ENCODE data around the gene SAMD4B. TPM values are rescaled to one million over a fixed set of nuclear protein-coding genes. Genes with fewer than 3 reads are reported as not detected.

SAMD4B gene
- total RNA-seq, 8 experiments from 2014 or later, result 24.1 to 124 (median 64.9) TPM

- no peak for ATAC-seq (replicated peaks in 6 of 8)
These were observed 71.8 kb downstream of the SAMD4B start for GRCh38 chr19:39413911-39414608.

DNA sequence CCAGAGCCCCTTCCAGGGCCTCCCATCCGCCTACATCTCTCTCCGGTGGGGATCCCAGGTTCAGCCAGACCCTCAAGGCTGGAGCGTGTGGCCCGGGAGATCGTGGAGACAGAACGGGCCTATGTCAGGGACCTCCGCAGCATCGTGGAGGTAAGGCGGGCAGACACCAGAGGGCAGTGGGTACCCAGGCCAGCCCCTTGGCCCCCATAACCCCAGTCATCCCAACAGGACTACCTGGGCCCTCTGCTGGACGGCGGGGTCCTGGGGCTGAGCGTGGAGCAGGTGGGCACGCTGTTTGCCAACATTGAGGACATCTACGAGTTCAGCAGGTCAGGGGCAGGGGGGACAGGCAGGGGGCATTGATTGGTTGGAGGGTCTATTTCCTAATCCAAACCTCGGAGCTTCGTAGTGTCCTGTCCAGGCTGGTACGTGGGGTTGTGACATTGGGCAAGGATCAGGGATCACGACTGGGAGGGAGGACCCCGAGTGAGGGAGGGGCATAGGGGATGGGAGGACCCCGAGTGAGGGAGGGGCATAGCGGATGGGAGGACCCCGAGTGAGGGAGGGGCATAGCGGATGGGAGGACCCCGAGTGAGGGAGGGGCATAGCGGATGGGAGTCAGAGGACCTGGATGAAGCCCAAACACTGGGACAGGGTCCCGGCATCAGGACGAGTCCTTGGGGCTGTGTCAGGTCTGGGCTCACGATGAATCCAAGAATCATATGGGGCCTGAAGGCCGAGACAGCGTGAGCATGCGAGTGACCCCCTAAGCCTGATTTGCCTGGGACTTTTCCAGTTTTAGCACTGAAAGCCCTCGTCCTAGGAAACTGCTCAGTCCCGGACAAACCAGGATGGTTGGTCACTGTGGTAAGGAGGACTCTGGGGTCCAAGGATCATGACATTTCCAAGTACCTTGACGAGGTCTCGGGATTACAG lies 73.2 kb downstream of the SAMD4B start:
- Histone ChIP-seq H3K4me1 (replicated peaks in 1 of 2) (peaks cover 12 to 21% of the 10 kb centered on the region in 2 donors), H3K27ac (no peak overlapping the region), H3K4me3 (no peak overlapping the region)
- ATAC-seq (replicated peaks in 6 of 8), result no peak
- WGBS, 10 experiments, result 50 to 100% (median 83%) methylated on average over 2 to 11 of the region's 35 CpGs; no CpG with 5 or more reads in 4 of the 10 experiments
- in situ Hi-C loops (cut with MboI; ENCODE audit: low pct_unique_long_range_greater_than_20kb in 2 of 9, low sequenced_read_pairs in 9 of 9, unreplicated experiment in 9 of 9), result no loop called here

More at GRCh38 chr19:39413911-39414608, 71.8 kb downstream of the SAMD4B start:
- in situ Hi-C loops (cut with MboI; ENCODE audit: low pct_unique_long_range_greater_than_20kb in 2 of 9, low sequenced_read_pairs in 9 of 9, unreplicated experiment in 9 of 9), result no loop called here
- Histone ChIP-seq H3K4me3 (peak overlapping the region; percentile 73 to 93 (median 78)), H3K27ac (peak overlapping the region; percentile 84 to 89), H3K4me1 (replicated peaks in 1 of 2) (peaks cover 12 to 22% of the 10 kb centered on the region in 2 donors)
- 0 to 100% (median 58%) methylated on average over 1 to 10 of the region's 18 CpGs; no CpG with 5 or more reads in 2 of the 10 experiments for WGBS, 10 experiments

- Histone ChIP-seq H3K4me3 (no peak overlapping the region), H3K4me1 (replicated peaks in 1 of 2) (peaks cover 10 to 12% of the 10 kb centered on the region in 2 donors), H3K27ac (no peak overlapping the region)
- WGBS, 10 experiments, result 67 to 100% (median 70%) methylated on average over 1 to 3 of the region's 27 CpGs; no CpG with 5 or more reads in 6 of the 10 experiments
- in situ Hi-C loops (cut with MboI; ENCODE audit: low pct_unique_long_range_greater_than_20kb in 2 of 9, low sequenced_read_pairs in 9 of 9, unreplicated experiment in 9 of 9), result no loop called here
- ATAC-seq (replicated peaks in 6 of 8), result no peak
These were observed 74.2 kb downstream of the SAMD4B start for GRCh38 chr19:39416152-39417120.

GRCh38 chr19:39417463-39418181 lies 75.4 kb downstream of the SAMD4B start:
- 89 to 100% (median 92%) methylated on average over 1 to 10 of the region's 30 CpGs; no CpG with 5 or more reads in 5 of the 10 experiments for WGBS, 10 experiments
- in situ Hi-C loops (cut with MboI; ENCODE audit: low pct_unique_long_range_greater_than_20kb in 2 of 9, low sequenced_read_pairs in 9 of 9, unreplicated experiment in 9 of 9), result no loop called here
- peaks cover 8 to 12% of the 10 kb centered on the region in 2 donors for H3K4me1 ChIP-seq (replicated peaks in 1 of 2)
- H3K27ac ChIP-seq, result no peak overlapping the region
- no peak overlapping the region for H3K4me3 ChIP-seq
- ATAC-seq (replicated peaks in 6 of 8), result no peak

- Histone ChIP-seq H3K4me3 (no peak overlapping the region), H3K27ac (no peak overlapping the region), H3K4me1 (replicated peaks in 1 of 2) (peaks cover 8 to 12% of the 10 kb centered on the region in 2 donors)
- ATAC-seq (replicated peaks in 6 of 8), result no peak
- WGBS, 10 experiments, result 67 to 100% (median 96%) methylated on average over 1 to 9 of the region's 9 CpGs; no CpG with 5 or more reads in 4 of the 10 experiments
- in situ Hi-C loops (cut with MboI; ENCODE audit: low pct_unique_long_range_greater_than_20kb in 2 of 9, low sequenced_read_pairs in 9 of 9, unreplicated experiment in 9 of 9), result no loop called here
These were observed 76.8 kb downstream of the SAMD4B start for GRCh38 chr19:39419003-39419402.

- 92 to 100% methylated on average over 2 of the region's 15 CpGs; no CpG with 5 or more reads in 8 of the 10 experiments for WGBS, 10 experiments
- Histone ChIP-seq H3K4me3 (no peak overlapping the region), H3K4me1 (replicated peaks in 1 of 2) (no peaks in the 10 kb centered on the region), H3K27ac (no peak overlapping the region)
- in situ Hi-C loops (cut with MboI; ENCODE audit: low pct_unique_long_range_greater_than_20kb in 2 of 9, low sequenced_read_pairs in 9 of 9, unreplicated experiment in 9 of 9), result no loop called here
- ATAC-seq (replicated peaks in 6 of 8), result no peak
These were observed 78.5 kb downstream of the SAMD4B start for GRCh38 chr19:39420769-39421168.

DNA sequence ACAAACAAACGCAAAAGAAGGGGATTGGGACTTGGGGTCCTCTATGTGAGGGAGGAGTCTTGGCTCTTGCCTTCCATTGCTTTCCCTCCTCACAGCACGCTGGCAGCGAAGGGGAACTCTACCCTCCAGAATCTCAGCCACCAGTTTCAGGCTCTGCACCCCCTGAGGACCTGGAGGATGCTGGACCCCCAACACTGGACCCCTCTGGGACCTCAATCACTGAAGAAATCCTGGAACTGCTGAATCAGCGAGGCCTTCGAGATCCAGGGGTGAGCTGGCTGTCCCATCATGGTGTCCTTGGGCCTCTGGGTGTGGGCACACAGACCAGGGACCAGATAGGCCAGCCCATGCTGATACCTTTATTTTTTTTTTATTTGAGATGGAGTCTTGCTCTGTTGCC lies 79.8 kb downstream of the SAMD4B start:
- ATAC-seq (replicated peaks in 6 of 8), result no peak
- peaks cover 6 to 7% of the 10 kb centered on the region in 2 donors for H3K4me1 ChIP-seq (replicated peaks in 1 of 2)
- 95% methylated on average over 4 of the region's 5 CpGs; no CpG with 5 or more reads in 9 of the 10 experiments for WGBS, 10 experiments
- in situ Hi-C loops (cut with MboI; ENCODE audit: low pct_unique_long_range_greater_than_20kb in 2 of 9, low sequenced_read_pairs in 9 of 9, unreplicated experiment in 9 of 9), result no loop called here
- no peak overlapping the region for H3K27ac ChIP-seq
- no peak overlapping the region for H3K4me3 ChIP-seq

GRCh38 chr19:39423258-39424086 lies 81.3 kb downstream of the SAMD4B start:
- ATAC-seq (replicated peaks in 6 of 8), result peak in 2 of 8 experiments; percentile 7 to 15

DNA sequence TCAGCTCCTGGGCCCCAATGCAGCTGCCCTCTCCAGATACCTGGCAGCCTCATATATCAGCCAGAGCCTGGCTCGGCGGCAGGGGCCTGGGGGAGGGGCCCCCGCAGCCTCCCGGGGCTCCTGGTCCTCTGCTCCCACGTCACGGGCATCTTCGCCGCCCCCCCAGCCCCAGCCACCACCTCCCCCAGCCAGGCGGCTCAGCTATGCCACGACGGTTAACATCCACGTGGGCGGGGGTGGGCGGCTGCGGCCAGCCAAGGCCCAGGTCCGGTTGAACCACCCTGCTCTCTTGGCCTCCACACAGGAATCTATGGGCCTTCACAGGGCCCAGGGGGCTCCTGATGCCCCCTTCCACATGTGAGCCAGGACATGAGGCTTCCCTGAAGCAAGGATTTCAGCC lies 82.7 kb downstream of the SAMD4B start:
- no peak for ATAC-seq (replicated peaks in 6 of 8)
- in situ Hi-C loops (cut with MboI; ENCODE audit: low pct_unique_long_range_greater_than_20kb in 2 of 9, low sequenced_read_pairs in 9 of 9, unreplicated experiment in 9 of 9), result no loop called here
- no CpG with 5 or more reads among the region's 16 CpGs for WGBS, 10 experiments

More at GRCh38 chr19:39423258-39424086, 81.3 kb downstream of the SAMD4B start:
- in situ Hi-C loops (cut with MboI; ENCODE audit: low pct_unique_long_range_greater_than_20kb in 2 of 9, low sequenced_read_pairs in 9 of 9, unreplicated experiment in 9 of 9), result no loop called here
- Histone ChIP-seq H3K4me1 (replicated peaks in 1 of 2) (peaks cover 6 to 7% of the 10 kb centered on the region in 2 donors), H3K27ac (no peak overlapping the region), H3K4me3 (no peak overlapping the region)
- 80 to 100% (median 96%) methylated on average over 1 to 9 of the region's 35 CpGs; no CpG with 5 or more reads in 5 of the 10 experiments for WGBS, 10 experiments

GRCh38 chr19:39425744-39426143 lies 83.5 kb downstream of the SAMD4B start:
- no peak for ATAC-seq (replicated peaks in 6 of 8)
- Histone ChIP-seq H3K4me1 (replicated peaks in 1 of 2) (peaks cover 6 to 12% of the 10 kb centered on the region in 2 donors), H3K27ac (no peak overlapping the region), H3K4me3 (no peak overlapping the region)
- in situ Hi-C loops (cut with MboI; ENCODE audit: low pct_unique_long_range_greater_than_20kb in 2 of 9, low sequenced_read_pairs in 9 of 9, unreplicated experiment in 9 of 9), result no loop called here
- 63 to 100% (median 93%) methylated on average over 1 to 7 of the region's 7 CpGs for WGBS, 10 experiments

More for the DNA sequence above, 82.7 kb downstream of the SAMD4B start:
- no peak overlapping the region for H3K4me3 ChIP-seq
- peaks cover 6 to 12% of the 10 kb centered on the region in 2 donors for H3K4me1 ChIP-seq (replicated peaks in 1 of 2)
- H3K27ac ChIP-seq, result no peak overlapping the region

DNA sequence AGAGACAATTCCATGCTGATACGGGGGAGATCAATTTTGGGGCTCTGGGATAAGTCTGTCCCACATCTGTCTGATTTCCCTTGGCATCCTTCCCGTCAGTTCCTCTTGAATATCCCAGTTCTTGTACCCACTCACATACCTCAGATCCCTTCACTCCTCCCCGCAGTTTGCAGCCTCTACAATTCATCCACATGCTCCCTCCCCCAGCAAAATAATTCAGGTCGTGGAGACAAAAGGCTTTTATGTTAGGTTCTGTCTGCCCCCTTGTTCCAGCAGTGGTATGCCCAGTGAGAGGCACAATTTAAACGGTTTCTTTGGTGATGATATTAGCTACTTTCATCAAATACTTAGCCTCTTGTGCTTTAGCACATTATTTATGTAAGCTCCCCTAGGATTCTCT lies 83.9 kb downstream of the SAMD4B start:
- in situ Hi-C loops (cut with MboI; ENCODE audit: low pct_unique_long_range_greater_than_20kb in 2 of 9, low sequenced_read_pairs in 9 of 9, unreplicated experiment in 9 of 9), result no loop called here

More for the DNA sequence above, 83.9 kb downstream of the SAMD4B start:
- 0 to 52% (median 35%) methylated on average over 1 to 5 of the region's 5 CpGs; no CpG with 5 or more reads in 3 of the 10 experiments for WGBS, 10 experiments
- no peak for ATAC-seq (replicated peaks in 6 of 8)
- Histone ChIP-seq H3K27ac (no peak overlapping the region), H3K4me1 (replicated peaks in 1 of 2) (peaks cover 6 to 12% of the 10 kb centered on the region in 2 donors), H3K4me3 (no peak overlapping the region)
